WI38 (cell line): ENCODE data around the gene ZNF487.
A peak's percentile ranks its signal among the peaks of the same experiment; 100 is the strongest.
"Not testable (repeated sequence)": the region's sequence is repeated elsewhere in the genome, so short reads cannot be mapped to it uniquely, and the experiment has no call there.

ENCODE experiments used
- H3K4me3 ChIP-seq: 2 replicates; pipeline ENCODE4 v1.5.1; 2011; ENCODE audit warnings: low read depth, mild to moderate bottlenecking, control low read depth, low read length
- CTCF ChIP-seq: IDR thresholded peaks from 2 replicates; pipeline ENCODE4 v1.5.1; 2012; ENCODE audit warnings: low read depth, mild to moderate bottlenecking, control low read depth, low read length

ZNF487 gene

GRCh38 chr10:43461950-43462349 lies 25.0 kb downstream of the ZNF487 start:
- TF ChIP-seq CTCF: peak; percentile 32; the same call in 1 of the 2 replicates
- no peak overlapping the region for H3K4me3 ChIP-seq

- not testable (repeated sequence) for H3K4me3 ChIP-seq
Observed at GRCh38 chr10:43465086-43465735, 28.3 kb downstream of the ZNF487 start.

GRCh38 chr10:43465736-43466120 lies 28.8 kb downstream of the ZNF487 start:
- not testable (repeated sequence) for H3K4me3 ChIP-seq

- H3K4me3 ChIP-seq: no peak overlapping the region
- no peak for TF ChIP-seq CTCF
Observed at GRCh38 chr10:43471146-43471545, 34.2 kb downstream of the ZNF487 start.

GRCh38 chr10:43471935-43472720 lies 35.2 kb downstream of the ZNF487 start:
- no peak for TF ChIP-seq CTCF

GRCh38 chr10:43479275-43479674 lies 42.4 kb downstream of the ZNF487 start:
- no peak for TF ChIP-seq CTCF
- no peak overlapping the region for H3K4me3 ChIP-seq

More at GRCh38 chr10:43471935-43472720, 35.2 kb downstream of the ZNF487 start:
- H3K4me3 ChIP-seq: no peak overlapping the region

- no peak overlapping the region for H3K4me3 ChIP-seq
Observed at GRCh38 chr10:43482319-43483078, 45.6 kb downstream of the ZNF487 start.

More at GRCh38 chr10:43482319-43483078, 45.6 kb downstream of the ZNF487 start:
- no peak for TF ChIP-seq CTCF
